ENCODE measurements around the gene TUBGCP6.

GRCh38 chr22:50286701-50287318 is 42.0 kb upstream of the TUBGCP6 start:
- TF ChIP-seq CTCF (conservative IDR thresholded peaks at IDR 0.05; ENCODE audit: low read depth, low read length) (no peak), EZH2 (IDR thresholded peaks at IDR 0.05; ENCODE audit: borderline replicate concordance, low read depth, low read length, poor library complexity, severe bottlenecking) (no peak)

Measured in A673 (cell line).